A549 (cell line): ENCODE measurements around the gene PEX14. TPM values are rescaled to one million over a fixed set of nuclear protein-coding genes. Genes with fewer than 3 reads are reported as not detected.

Source experiments
- ATAC-seq, 2 experiments: fragments of 200-7000 bp in 1 of 2; fragments of >200 bp in 1 of 2; cut with Nextera tagmentation in 1 of 2; cut with Tn5 transposase in 1 of 2; 3 replicates each; pipeline versions ENCODE4 v1.8.0 to v1.9.1; 2018 to 2020; ENCODE audit warnings: mild to moderate bottlenecking in 1 of 2, moderate library complexity in 1 of 2
- CTCF ChIA-PET: fragments of 300-600 bp; sonication (Branson Sonifier 250); formaldehyde crosslinking; extraction: SDS; loops from one replicate; lab custom pipeline; 2021; ENCODE audit warnings: antibody characterized with exemption, inconsistent platforms; lab: Yijun Ruan, JAX
- POLR2A ChIA-PET: fragments of 350-600 bp; formaldehyde crosslinking; extraction: SDS; loops from one replicate; lab custom pipeline; 2021; ENCODE audit warnings: antibody characterized with exemption, inconsistent platforms; lab: Yijun Ruan, JAX
- DNase-seq, 2 experiments: peaks; one replicate each; pipeline versions ENCODE4 v3.0.0 to v3.0.0-alpha.2; 2011 to 2016; ENCODE audit warnings: low read depth in 1 of 2, low spot score in 1 of 2
- FAIRE-seq: peaks from 2 replicates; lab custom pipeline; 2011; peaks lifted over from hg19 to GRCh38; lab: Jason Lieb, UNC
- H3K27ac ChIP-seq, 2 experiments: fragments of >200 bp; sonication (Bioruptor Twin); formaldehyde crosslinking; 3 replicates each; pipeline ENCODE4 v1.5.1; 2016 to 2017
- H3K4me1 ChIP-seq: fragments of >200 bp; sonication (Bioruptor Twin); formaldehyde crosslinking; 3 replicates; pipeline ENCODE4 v1.6.1; 2016
- H3K4me2 ChIP-seq: fragments of >200 bp; sonication (Bioruptor Twin); formaldehyde crosslinking; 3 replicates; pipeline ENCODE4 v1.6.1; 2016
- H3K4me3 ChIP-seq: fragments of >200 bp; sonication (Bioruptor Twin); formaldehyde crosslinking; 3 replicates; pipeline ENCODE4 v1.5.1; 2016
- H3K9me3 ChIP-seq: fragments of >200 bp; sonication (Bioruptor Twin); formaldehyde crosslinking; 3 replicates; pipeline ENCODE4 v1.6.1; 2016
- BHLHE40 ChIP-seq: IDR thresholded peaks from 2 replicates; pipeline ENCODE4 v1.6.1; 2012; ENCODE audit warnings: low read depth, low read length, inconsistent platforms
- CBX8 ChIP-seq: fragments of 200-600 bp; sonication (generic); IDR thresholded peaks from 2 replicates; pipeline ENCODE4 v1.6.1; 2016
- EP300 ChIP-seq, 2 experiments: fragments of >200 bp; sonication (Bioruptor Twin); formaldehyde crosslinking; IDR thresholded peaks; 2 replicates in 1 of 2; 3 replicates in 1 of 2; pipeline ENCODE4 v1.6.1; 2016 to 2017
- ESRRA ChIP-seq: fragments of 150-350 bp; IDR thresholded peaks from 2 replicates; pipeline ENCODE4 v1.6.1; 2014; ENCODE audit warnings: mild to moderate bottlenecking, low read length, borderline replicate concordance
- FOSL2 ChIP-seq, 2 experiments: fragments of 450-650 bp in 1 of 2; fragments of >200 bp in 1 of 2; sonication (Bioruptor Twin) in 1 of 2; formaldehyde crosslinking; IDR thresholded peaks; 2 replicates each; pipeline versions ENCODE4 v1.5.0 to v1.6.1; 2016 to 2020; ENCODE audit warnings: mild to moderate bottlenecking in 1 of 2, moderate library complexity in 1 of 2
- FOXS1 ChIP-seq: fragments of 250-450 bp; sonication (Bioruptor Pico); IDR thresholded peaks from 2 replicates; pipeline ENCODE4 v1.5.0; 2020; ENCODE audit warnings: mild to moderate bottlenecking, moderate library complexity
- JUN ChIP-seq, 2 experiments: fragments of >200 bp; sonication (Bioruptor Twin); formaldehyde crosslinking; IDR thresholded peaks; 2 replicates in 1 of 2; 3 replicates in 1 of 2; pipeline ENCODE4 v1.6.1; 2016 to 2017
- MAZ ChIP-seq: fragments of 150-350 bp; IDR thresholded peaks from 2 replicates; pipeline ENCODE4 v1.6.1; 2014; ENCODE audit warnings: antibody characterized with exemption, low read depth, low read length, borderline replicate concordance
- NFE2L2 ChIP-seq: fragments of 150-350 bp; conservative IDR thresholded peaks from 2 replicates; pipeline ENCODE4 v1.6.1; 2014; ENCODE audit warnings: low read length
- PHF8 ChIP-seq: fragments of 200-600 bp; sonication (generic); IDR thresholded peaks from 2 replicates; pipeline ENCODE4 v1.6.1; 2016; ENCODE audit warnings: low read depth, mild to moderate bottlenecking, antibody characterized with exemption, moderate library complexity, borderline replicate concordance
- POLR2A ChIP-seq: IDR thresholded peaks from 2 replicates; pipeline ENCODE4 v1.6.1; 2012; ENCODE audit warnings: mild to moderate bottlenecking, low read length
- RAD21 ChIP-seq, 2 experiments: fragments of >200 bp in 1 of 2; sonication (Bioruptor Twin) in 1 of 2; formaldehyde crosslinking in 1 of 2; IDR thresholded peaks in 1 of 2; conservative IDR thresholded peaks in 1 of 2; 2 replicates in 1 of 2; 3 replicates in 1 of 2; pipeline ENCODE4 v1.6.1; 2012 to 2018; ENCODE audit warnings: inconsistent platforms in 1 of 2
- RFX5 ChIP-seq: fragments of 450-650 bp; IDR thresholded peaks from 2 replicates; pipeline ENCODE4 v1.7.1; 2014; ENCODE audit warnings: antibody characterized with exemption, mild to moderate bottlenecking, moderate library complexity
- RNF2 ChIP-seq: fragments of 200-600 bp; sonication (generic); IDR thresholded peaks from 2 replicates; pipeline ENCODE4 v1.6.1; 2016; ENCODE audit warnings: low read depth, mild to moderate bottlenecking, antibody characterized with exemption, moderate library complexity, borderline replicate concordance
- SMC3 ChIP-seq: fragments of >200 bp; sonication (Bioruptor Twin); formaldehyde crosslinking; IDR thresholded peaks from 3 replicates; pipeline ENCODE4 v1.6.1; 2018; ENCODE audit warnings: inconsistent platforms
- ZFP36 ChIP-seq: fragments of 450-650 bp; IDR thresholded peaks from 2 replicates; pipeline ENCODE4 v1.6.1; 2014; ENCODE audit warnings: borderline replicate concordance; ENCODE audit not compliant: partially characterized antibody
- WGBS: methylation state at CpG from one replicate; pipeline ENCODE4 v1.1.6; 2017; ENCODE audit errors: missing lambda C conversion rate; 5-methylcytosine and 5-hydroxymethylcytosine counted together
- polyA plus RNA-seq, 4 experiments: library from polyadenylated mRNA; depleted of rRNA in 3 of 4; stranded (reverse); fragments of >200 nt; fragmentation: RNase III in 1 of 4; extraction: RNeasy Plus Mini Kit Qiagen cat#74134 plus additional on column Dnase treatment in 1 of 4; gene quantifications; 2 replicates in 3 of 4; 3 replicates in 1 of 4; pipeline ENCODE4 v1.2.3, GENCODE V29; 2011 to 2017
- TF ChIP-seq, protein P1 (sequence below): fragments of 250-450 bp; sonication (Bioruptor Pico); IDR thresholded peaks from 2 replicates; pipeline ENCODE4 v1.5.0; 2021; ENCODE audit warnings: mild to moderate bottlenecking, moderate library complexity, borderline replicate concordance
- TF ChIP-seq, protein P2 (sequence below): fragments of >200 bp; sonication (Bioruptor Twin); formaldehyde crosslinking; IDR thresholded peaks from 3 replicates; pipeline ENCODE4 v1.5.1; 2016

The PEX14 gene
- polyA plus RNA-seq, 2 of the 4 experiments (the other 2 are of a cell fraction) = 7.7 to 15.0 TPM

- Histone ChIP-seq H3K4me3 (no peak overlapping the region), H3K4me1 (no peaks in the 10 kb centered on the region), H3K27ac (no peak overlapping the region), H3K4me2 (no peak overlapping the region), H3K9me3 (no peaks in the 10 kb centered on the region)
- FAIRE-seq (no peak), DNase-seq (no peak), ATAC-seq (no peak)
- TF ChIP-seq FOXS1 (CRISPR knock-in tag) (no peak), RNF2 (no peak), RFX5 (no peak), CBX8 (no peak)
- TF ChIP-seq, protein P1, sequence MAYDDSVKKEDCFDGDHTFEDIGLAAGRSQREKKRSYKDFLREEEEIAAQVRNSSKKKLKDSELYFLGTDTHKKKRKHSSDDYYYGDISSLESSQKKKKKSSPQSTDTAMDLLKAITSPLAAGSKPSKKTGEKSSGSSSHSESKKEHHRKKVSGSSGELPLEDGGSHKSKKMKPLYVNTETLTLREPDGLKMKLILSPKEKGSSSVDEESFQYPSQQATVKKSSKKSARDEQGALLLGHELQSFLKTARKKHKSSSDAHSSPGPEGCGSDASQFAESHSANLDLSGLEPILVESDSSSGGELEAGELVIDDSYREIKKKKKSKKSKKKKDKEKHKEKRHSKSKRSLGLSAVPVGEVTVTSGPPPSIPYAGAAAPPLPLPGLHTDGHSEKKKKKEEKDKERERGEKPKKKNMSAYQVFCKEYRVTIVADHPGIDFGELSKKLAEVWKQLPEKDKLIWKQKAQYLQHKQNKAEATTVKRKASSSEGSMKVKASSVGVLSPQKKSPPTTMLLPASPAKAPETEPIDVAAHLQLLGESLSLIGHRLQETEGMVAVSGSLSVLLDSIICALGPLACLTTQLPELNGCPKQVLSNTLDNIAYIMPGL = no peak
- ChIA-PET POLR2A (no interaction called here), CTCF (no interaction called here)
- 51% methylated on average over 8 of the region's 19 CpGs for WGBS
Observed at GRCh38 chr1:10658396-10659066, 183.8 kb downstream of the PEX14 start.

DNA sequence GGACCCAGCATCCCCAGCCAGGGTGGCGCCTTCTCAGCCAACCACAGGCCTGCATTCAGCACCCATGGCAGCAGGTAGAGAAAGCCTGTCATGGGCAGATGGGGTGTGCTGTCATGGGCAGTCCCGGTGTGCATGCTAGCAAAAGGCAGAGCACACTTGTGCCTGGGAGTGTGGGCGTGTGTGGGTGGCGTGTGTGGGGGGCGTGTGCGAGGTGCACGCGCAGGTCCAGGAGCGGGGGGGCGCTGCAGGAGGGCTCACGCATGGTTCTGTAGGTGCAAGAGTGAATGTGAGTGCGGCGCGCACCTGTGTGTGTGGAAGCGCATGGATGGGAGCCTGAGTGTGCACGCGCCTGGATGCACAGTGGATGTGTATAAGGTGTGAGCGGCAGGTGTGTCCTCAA, 184.5 kb downstream of the PEX14 start:
- no peak for FAIRE-seq

DNA sequence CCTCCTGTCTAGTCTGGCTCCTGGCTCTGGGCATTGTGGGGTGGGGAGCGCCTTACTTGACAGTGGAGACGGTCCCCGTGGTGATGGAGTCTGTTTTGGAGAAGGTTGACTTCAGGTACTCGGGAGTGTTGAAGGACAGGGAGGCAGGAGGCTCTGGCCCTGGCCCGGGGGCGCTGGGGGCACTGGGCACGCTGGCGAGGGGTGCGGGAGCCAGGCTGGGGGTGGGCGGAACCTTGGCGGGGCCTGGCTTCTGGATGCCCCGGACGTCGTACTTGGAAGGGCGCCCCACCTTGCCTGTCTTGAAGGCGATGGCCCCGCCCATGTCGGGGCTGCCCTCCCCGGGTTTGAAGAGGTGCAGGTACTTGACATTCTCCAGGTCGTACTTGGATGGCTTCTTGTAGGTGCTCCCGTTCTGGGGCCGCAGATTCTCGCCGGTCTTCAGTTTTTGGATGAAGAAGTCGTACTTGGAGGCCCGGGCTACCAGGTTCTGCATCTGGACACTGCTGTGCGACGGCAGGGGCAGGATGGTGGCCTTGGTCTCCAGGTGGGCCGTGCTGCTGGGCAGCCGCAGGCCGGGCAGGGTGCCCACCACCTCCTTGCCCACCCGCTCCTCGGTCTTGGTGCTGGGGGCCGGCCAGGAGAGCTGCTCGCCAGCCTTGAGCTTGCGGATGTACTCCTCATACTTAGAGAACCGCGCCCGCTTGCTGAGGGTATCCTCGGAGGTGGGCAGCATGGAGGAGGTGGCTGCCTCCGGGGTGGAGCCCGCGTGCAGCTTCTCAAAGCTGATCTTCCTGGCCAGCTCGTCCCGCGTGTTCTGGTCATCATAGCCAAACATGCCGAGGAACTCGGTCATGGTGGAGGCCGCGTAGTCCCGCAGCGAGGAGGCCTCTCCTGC, 185.1 kb downstream of the PEX14 start:
- Histone ChIP-seq H3K4me1 (no peaks in the 10 kb centered on the region), H3K27ac (no peak overlapping the region), H3K9me3 (no peaks in the 10 kb centered on the region), H3K4me2 (no peak overlapping the region), H3K4me3 (no peak overlapping the region)
- ChIA-PET POLR2A (no interaction called here), CTCF (no interaction called here)
- ATAC-seq = no peak
- WGBS = 91% methylated on average over 21 of the region's 52 CpGs
- DNase-seq = no peak
- no peak for TF ChIP-seq NFE2L2
- TF ChIP-seq FOXS1 (CRISPR knock-in tag) = no peak
- TF ChIP-seq RAD21 (conservative IDR thresholded peaks at IDR 0.05 in 1 of 2, IDR thresholded peaks at IDR 0.05 in 1 of 2) = no peak
- TF ChIP-seq POLR2A = no peak
- no peak for FAIRE-seq

More for the DNA sequence above, 184.5 kb downstream of the PEX14 start:
- 80% methylated on average over 16 of the region's 18 CpGs for WGBS
- Histone ChIP-seq H3K27ac (no peak overlapping the region), H3K4me3 (no peak overlapping the region), H3K9me3 (no peaks in the 10 kb centered on the region), H3K4me1 (no peaks in the 10 kb centered on the region), H3K4me2 (no peak overlapping the region)
- CTCF ChIA-PET = no interaction called here
- POLR2A ChIA-PET = no interaction called here
- ATAC-seq = no peak
- no peak for DNase-seq
- TF ChIP-seq MAZ (no peak), PHF8 (no peak), ESRRA (no peak), BHLHE40 (no peak), ZFP36 (no peak), JUN (IDR thresholded peaks at IDR 0.05) (no peak), EP300 (IDR thresholded peaks at IDR 0.05) (no peak), RFX5 (no peak), SMC3 (no peak), FOSL2 (IDR thresholded peaks at IDR 0.05) (no peak), FOSL2 (CRISPR knock-in tag; IDR thresholded peaks at IDR 0.05) (no peak)
- TF ChIP-seq, protein P2, sequence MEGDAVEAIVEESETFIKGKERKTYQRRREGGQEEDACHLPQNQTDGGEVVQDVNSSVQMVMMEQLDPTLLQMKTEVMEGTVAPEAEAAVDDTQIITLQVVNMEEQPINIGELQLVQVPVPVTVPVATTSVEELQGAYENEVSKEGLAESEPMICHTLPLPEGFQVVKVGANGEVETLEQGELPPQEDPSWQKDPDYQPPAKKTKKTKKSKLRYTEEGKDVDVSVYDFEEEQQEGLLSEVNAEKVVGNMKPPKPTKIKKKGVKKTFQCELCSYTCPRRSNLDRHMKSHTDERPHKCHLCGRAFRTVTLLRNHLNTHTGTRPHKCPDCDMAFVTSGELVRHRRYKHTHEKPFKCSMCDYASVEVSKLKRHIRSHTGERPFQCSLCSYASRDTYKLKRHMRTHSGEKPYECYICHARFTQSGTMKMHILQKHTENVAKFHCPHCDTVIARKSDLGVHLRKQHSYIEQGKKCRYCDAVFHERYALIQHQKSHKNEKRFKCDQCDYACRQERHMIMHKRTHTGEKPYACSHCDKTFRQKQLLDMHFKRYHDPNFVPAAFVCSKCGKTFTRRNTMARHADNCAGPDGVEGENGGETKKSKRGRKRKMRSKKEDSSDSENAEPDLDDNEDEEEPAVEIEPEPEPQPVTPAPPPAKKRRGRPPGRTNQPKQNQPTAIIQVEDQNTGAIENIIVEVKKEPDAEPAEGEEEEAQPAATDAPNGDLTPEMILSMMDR = no peak
- TF ChIP-seq, all 56 proteins: peak for 0
